A673 (cell line): ENCODE data around the gene SKAP1. TPM values are rescaled to one million over a fixed set of nuclear protein-coding genes. Genes with fewer than 3 reads are reported as not detected.
"Not testable (repeated sequence)": the region's sequence is repeated elsewhere in the genome, so short reads cannot be mapped to it uniquely, and the experiment has no call there.

ENCODE experiments used
- BruUV-seq: library from RNA; stranded (reverse); fragments of 400-500 nt; replicated peaks from 2 replicates; lab custom pipeline; 2021; lab: Mats Ljungman, UMichigan
- CTCF ChIA-PET: fragments of 300-600 bp; sonication (Branson Sonifier 250); formaldehyde crosslinking; loops from one replicate; lab custom pipeline; 2022; ENCODE audit warnings: antibody characterized with exemption; lab: Charles Lee
- POLR2A ChIA-PET: fragments of 300-600 bp; sonication (Branson Sonifier 250); formaldehyde crosslinking; loops from one replicate; lab custom pipeline; 2022; ENCODE audit warnings: antibody characterized with exemption; ENCODE audit not compliant: low non-redundant PET; lab: Charles Lee
- DNase-seq: peaks from one replicate; pipeline ENCODE4 v3.0.0-alpha.2; 2015; ENCODE audit warnings: low spot score
- H3K27ac ChIP-seq: fragments of 200-600 bp; sonication (generic); 2 replicates; pipeline ENCODE4 v1.5.1; 2016; ENCODE audit warnings: mixed run types, low read depth, mild to moderate bottlenecking, mixed read lengths, antibody characterized with exemption, low read length; ENCODE audit not compliant: poor library complexity, severe bottlenecking
- H3K27me3 ChIP-seq: fragments of 200-600 bp; sonication (generic); replicated peaks from 2 replicates; pipeline ENCODE4 v1.6.1; 2017; ENCODE audit warnings: mixed run types, low read depth, mild to moderate bottlenecking, mixed read lengths, antibody characterized with exemption, low read length; ENCODE audit not compliant: insufficient read depth, poor library complexity
- H3K36me3 ChIP-seq: fragments of 200-600 bp; sonication (generic); 2 replicates; pipeline ENCODE4 v1.6.1; 2016; ENCODE audit warnings: mixed run types, mild to moderate bottlenecking, mixed read lengths, antibody characterized with exemption, low read length; ENCODE audit not compliant: insufficient read depth, poor library complexity, severe bottlenecking
- H3K4me1 ChIP-seq: fragments of 200-600 bp; sonication (generic); 2 replicates; pipeline ENCODE4 v1.6.1; 2017; ENCODE audit warnings: mixed run types, mild to moderate bottlenecking, mixed read lengths, antibody characterized with exemption, low read length; ENCODE audit not compliant: insufficient read depth, poor library complexity, severe bottlenecking
- H3K4me3 ChIP-seq: fragments of 200-600 bp; sonication (generic); 2 replicates; pipeline ENCODE4 v1.5.1; 2016; ENCODE audit warnings: low read depth, mixed run types, mild to moderate bottlenecking, mixed read lengths, low read length; ENCODE audit not compliant: poor library complexity, severe bottlenecking
- H3K9me3 ChIP-seq: fragments of 200-600 bp; sonication (generic); 2 replicates; pipeline ENCODE4 v1.6.1; 2016; ENCODE audit warnings: mixed run types, low read depth, mild to moderate bottlenecking, mixed read lengths, antibody characterized with exemption, low read length; ENCODE audit not compliant: poor library complexity, severe bottlenecking
- CTCF ChIP-seq: fragments of 300-800, 200-600 bp; sonication (generic); conservative IDR thresholded peaks from 2 replicates; pipeline ENCODE4 v1.5.1; 2017; ENCODE audit warnings: low read depth, mild to moderate bottlenecking, antibody characterized with exemption, low read length, moderate library complexity, mixed read lengths
- EZH2 ChIP-seq: fragments of 200-600 bp; sonication (generic); IDR thresholded peaks from 2 replicates; pipeline ENCODE4 v1.6.1; 2017; ENCODE audit warnings: borderline replicate concordance, low read depth, mild to moderate bottlenecking, mixed read lengths, antibody characterized with exemption, low read length; ENCODE audit not compliant: poor library complexity, severe bottlenecking
- intact Hi-C: fragments of 100-400 bp; cut with micrococcal nuclease; formaldehyde crosslinking; loops from one replicate; pipeline ENCODE4 v1.10.0; 2022; ENCODE audit not compliant: unreplicated experiment
- total RNA-seq: library from RNA; stranded (reverse); gene quantifications from 2 replicates; pipeline ENCODE4 v1.2.3, GENCODE V29; 2021

Gene SKAP1
- total RNA-seq, 1 experiment from 2014 or later, result not detected

- TF ChIP-seq EZH2 (no peak), CTCF (no peak)
- H3K36me3 ChIP-seq, result no peaks in the 10 kb centered on the region
- no peak overlapping the region for H3K4me3 ChIP-seq
- no peaks in the 10 kb centered on the region for H3K27me3 ChIP-seq
- no TSS peak for BruUV-seq
- no peak for DNase-seq
- H3K27ac ChIP-seq, result no peak overlapping the region
- no peaks in the 10 kb centered on the region for H3K4me1 ChIP-seq
- CTCF ChIA-PET, result no interaction called here
- POLR2A ChIA-PET, result no interaction called here
- intact Hi-C loops, result no loop called here
- no peaks in the 10 kb centered on the region for H3K9me3 ChIP-seq
Observed at GRCh38 chr17:48426761-48427500, 3.1 kb downstream of the SKAP1 start.

- Histone ChIP-seq H3K4me3 (no peak overlapping the region), H3K36me3 (no peaks in the 10 kb centered on the region), H3K27ac (no peak overlapping the region), H3K27me3 (no peaks in the 10 kb centered on the region), H3K9me3 (no peaks in the 10 kb centered on the region), H3K4me1 (no peaks in the 10 kb centered on the region)
- ChIA-PET CTCF (no interaction called here), POLR2A (interaction anchor here (0.6 kb wide), 1 partner anchor 14 kb away, joined by 4 read pairs; no protein-coding TSS in a partner anchor)
- BruUV-seq, result no TSS peak
- no peak for TF ChIP-seq EZH2
- TF ChIP-seq CTCF, result no peak
- no peak for DNase-seq
- intact Hi-C loops, result no loop called here
Observed at GRCh38 chr17:48426019-48426665, 3.9 kb downstream of the SKAP1 start.

- H3K4me3 ChIP-seq, H3K4me1 ChIP-seq, H3K9me3 ChIP-seq, CTCF ChIA-PET, BruUV-seq, H3K36me3 ChIP-seq, H3K27me3 ChIP-seq, intact Hi-C loops, POLR2A ChIA-PET, DNase-seq, H3K27ac ChIP-seq: not testable (repeated sequence)
Observed at GRCh38 chr17:48422060-48422459, 8.0 kb downstream of the SKAP1 start.
